ENCODE measurements around the gene PLCH1.

The PLCH1 gene

GRCh38 chr3:155602307-155602706 is 142.6 kb downstream of the PLCH1 start:
- DNase-seq = no peak

- no peak for DNase-seq
These were observed 146.2 kb downstream of the PLCH1 start for GRCh38 chr3:155598671-155599070.

DNA sequence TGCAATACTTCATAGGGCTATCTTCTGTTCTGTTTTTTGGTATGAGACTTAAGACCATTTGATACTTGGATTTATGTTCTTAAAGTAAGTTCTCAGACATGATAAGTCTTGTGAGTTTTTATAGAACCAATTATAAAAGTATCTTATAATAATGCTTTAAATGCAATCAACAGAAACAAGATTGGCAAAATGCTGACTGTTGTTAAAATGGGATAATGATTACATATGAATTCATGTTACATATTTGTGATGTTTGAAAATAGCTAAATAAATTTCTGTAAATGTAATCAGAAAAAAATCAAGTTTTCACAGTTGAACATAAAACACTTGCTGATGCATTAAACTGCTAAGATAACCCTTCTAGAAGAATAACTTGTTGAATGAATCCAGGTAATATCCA is 148.3 kb downstream of the PLCH1 start:
- DNase-seq = no peak

DNA sequence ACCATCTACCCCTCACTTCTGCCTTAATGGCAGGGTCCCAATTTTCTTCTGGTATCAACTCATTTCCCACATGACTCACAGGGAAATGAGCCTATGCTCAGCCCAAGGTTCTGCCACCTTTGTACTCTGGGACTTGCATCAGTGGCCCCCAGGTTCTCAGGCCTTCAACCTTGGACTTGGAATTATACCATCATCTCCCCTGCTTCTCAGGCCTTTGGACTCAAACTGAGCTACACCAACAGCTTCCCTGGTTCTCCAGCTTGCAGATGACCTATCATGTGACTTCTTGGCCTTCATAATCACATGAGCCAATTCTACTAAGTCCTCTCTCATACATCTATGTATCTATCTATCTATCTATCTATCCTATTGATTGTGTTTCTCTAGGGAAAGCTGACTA is 149.5 kb downstream of the PLCH1 start:
- no peak for DNase-seq

GRCh38 chr3:155594526-155595187 is 150.2 kb downstream of the PLCH1 start:
- DNase-seq = no peak

GRCh38 chr3:155587581-155587980 is 157.3 kb downstream of the PLCH1 start:
- no peak for DNase-seq

DNA sequence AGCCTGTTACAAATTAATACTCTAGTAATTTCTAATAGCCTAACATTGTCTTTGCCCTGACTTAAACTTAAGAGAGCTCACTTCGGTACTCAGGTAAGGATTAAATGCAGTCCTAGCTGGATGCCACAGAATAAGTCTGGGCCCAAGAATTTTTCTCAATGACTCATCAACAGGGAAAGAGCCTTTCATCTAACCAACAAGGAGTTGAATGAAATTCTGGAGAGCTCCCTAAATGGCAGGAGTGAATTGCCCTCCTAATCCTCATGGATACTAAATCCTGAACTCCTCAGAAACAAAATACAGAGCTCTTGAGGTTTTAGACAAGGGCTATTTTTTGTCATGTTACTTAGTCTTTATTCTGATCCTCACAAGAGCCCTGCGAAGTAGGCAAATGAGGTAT is 159.5 kb downstream of the PLCH1 start:
- no peak for DNase-seq

DNA sequence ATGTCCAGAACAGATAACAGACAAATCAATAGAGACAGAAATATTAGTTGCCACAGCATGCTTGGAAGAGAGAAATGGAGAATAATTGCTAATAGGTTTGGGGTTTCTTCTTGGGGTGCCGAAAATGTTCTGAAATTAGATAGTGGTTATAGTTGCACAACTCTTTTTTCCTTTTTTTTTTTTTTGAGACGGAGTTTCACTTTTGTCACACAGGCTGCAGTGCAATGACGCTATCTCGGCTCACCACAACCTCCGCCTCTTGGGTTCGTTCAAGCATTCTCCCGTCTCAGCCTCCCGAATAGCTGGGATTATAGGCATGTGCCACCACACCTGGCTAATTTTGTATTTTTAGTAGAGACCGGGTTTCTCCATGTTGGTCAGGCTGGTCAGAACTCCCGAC is 163.3 kb downstream of the PLCH1 start:
- DNase-seq = no peak

DNA sequence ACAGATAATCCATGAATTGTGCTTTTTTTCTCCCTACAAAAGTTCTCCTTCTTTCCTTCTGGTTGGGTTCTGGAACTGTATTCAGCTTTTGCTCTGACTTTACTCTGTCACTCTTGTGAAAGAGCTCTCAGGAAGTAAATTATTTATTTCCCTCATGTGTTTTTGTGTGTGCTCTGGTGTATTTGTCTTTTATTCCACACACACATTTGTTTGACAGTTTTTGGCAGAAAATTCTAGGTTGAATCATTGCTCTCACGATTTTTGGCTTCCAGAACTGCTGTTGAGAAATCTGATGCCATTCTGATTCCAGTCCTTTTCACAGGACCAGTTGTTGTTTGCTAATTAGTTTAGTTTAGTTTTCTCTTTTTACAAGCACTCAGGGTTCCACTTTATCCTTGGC is 172.8 kb downstream of the PLCH1 start:
- DNase-seq = no peak

DNA sequence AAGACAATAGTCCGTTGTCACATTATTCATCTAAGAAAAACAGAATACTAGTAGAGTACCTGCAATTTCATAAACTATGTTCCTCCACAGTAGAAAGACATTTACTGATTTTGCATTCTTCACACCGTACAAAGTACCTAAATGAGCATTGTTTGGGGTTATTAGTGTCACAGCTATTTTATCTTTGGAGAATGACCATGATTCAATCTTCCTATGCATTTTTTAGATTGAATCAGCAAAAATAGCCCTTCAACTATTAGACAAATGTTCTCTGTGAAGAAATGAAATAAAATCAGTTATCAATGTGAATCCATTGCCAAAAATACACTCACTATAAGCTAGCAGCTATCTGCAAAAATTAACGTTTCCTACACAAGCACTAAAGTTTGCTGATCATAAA is 176.6 kb downstream of the PLCH1 start:
- no peak for DNase-seq

- DNase-seq = no peak
These were observed 184.3 kb downstream of the PLCH1 start for GRCh38 chr3:155560594-155560993.

DNA sequence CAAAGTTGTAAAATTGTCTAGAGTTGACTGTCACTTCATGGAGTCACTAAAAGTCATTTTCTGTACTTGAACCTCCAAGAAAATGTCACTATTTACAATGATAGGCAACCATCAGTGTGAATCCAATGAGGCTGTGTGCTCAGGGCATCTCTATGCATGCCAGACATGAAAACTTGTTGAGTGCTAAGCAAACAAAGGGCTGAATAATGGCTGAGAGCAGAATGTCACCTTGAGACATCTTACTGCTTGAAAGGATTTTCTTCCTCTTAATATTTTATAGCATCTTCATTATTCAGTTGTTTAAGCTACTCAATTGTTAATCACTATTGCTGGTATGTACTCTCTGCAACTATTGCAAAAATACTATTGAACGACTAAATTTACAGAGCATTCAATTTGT is 184.7 kb downstream of the PLCH1 start:
- no peak for DNase-seq

GRCh38 chr3:155556531-155556930 is 188.3 kb downstream of the PLCH1 start:
- no peak for DNase-seq

- DNase-seq = no peak
These were observed 189.3 kb downstream of the PLCH1 start for GRCh38 chr3:155555479-155556060.

- DNase-seq = no peak
These were observed 190.0 kb downstream of the PLCH1 start for GRCh38 chr3:155554777-155555451.

GRCh38 chr3:155553780-155554179 is 191.1 kb downstream of the PLCH1 start:
- no peak for DNase-seq

DNA sequence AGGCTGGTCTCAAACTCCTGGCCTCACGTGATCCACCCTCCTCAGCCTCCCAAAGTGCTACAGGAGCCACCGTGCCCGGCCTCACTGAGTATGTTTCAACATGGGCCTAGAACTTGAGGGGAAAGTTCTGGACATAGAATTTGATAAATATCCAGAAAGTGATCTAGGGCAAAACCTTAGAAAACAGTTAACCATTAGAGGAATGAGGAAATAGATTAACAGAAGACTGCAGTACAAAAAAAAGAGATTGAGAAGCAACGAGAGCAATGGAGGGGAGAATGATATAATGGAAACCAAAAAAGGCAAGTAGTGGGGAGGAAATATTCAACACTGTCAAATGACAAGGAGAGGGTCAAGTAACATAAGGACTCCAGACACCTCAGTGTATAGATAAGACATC is 191.5 kb downstream of the PLCH1 start:
- DNase-seq = no peak

DNA sequence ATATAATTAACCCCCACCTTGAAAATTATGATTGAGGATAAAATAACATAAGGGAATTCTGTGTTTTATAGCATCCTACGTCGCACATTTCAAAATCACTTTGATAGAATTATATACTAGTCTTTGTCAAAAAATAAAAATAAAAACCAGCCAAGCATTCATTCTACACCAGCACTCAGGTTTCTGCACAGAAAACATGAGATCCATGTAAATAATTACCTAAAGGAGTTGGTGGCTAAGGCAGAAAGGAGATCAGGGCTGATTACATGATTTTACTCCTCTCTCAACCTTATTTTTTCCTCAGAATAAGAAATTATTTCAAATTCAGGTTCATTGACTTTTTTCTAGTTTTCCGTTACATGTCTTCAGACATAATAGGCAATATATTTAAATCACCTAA is 194.5 kb downstream of the PLCH1 start:
- no peak for DNase-seq

- no peak for DNase-seq
These were observed 195.8 kb downstream of the PLCH1 start for GRCh38 chr3:155549087-155549486.

DNA sequence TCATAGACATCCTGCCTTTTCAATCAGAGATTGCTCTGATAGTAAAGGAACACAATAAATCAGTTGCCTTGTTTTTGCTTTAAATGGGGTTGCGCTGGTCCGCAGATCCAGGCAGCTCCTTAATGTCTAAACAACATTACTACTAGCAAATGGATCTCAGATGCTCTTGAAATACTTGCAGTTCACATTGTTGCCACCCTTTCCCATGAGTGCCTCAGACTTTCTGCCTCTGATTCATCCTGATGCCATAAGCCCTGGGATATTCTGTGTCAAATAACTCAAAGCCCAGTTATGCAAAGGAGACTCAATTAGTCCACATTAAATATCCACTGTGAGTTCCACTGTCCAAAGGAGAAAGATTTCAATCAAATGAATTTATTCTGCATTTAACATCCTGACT is 196.7 kb downstream of the PLCH1 start:
- DNase-seq = no peak

DNA sequence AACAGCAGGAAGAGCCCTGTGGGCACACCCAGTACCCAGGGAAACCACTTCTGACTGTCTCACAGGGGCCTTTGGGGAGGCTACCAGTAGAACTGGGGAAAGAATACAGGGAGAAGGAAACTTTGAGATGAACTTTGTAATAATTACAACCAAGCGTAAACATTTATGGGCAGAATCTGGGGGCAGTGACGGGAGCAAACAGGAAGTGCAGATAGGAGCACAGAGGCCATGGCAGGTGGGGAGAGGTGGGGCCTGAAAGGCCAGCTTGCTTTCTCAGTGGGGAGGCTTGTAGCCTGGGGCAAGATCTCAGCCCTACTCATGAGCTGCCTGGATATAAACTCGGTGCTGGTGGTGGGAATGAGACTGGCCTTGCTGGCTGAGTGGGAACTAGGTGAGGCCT is 209.8 kb downstream of the PLCH1 start:
- DNase-seq = no peak

- no peak for DNase-seq
These were observed 216.3 kb downstream of the PLCH1 start for GRCh38 chr3:155528579-155528978.

DNA sequence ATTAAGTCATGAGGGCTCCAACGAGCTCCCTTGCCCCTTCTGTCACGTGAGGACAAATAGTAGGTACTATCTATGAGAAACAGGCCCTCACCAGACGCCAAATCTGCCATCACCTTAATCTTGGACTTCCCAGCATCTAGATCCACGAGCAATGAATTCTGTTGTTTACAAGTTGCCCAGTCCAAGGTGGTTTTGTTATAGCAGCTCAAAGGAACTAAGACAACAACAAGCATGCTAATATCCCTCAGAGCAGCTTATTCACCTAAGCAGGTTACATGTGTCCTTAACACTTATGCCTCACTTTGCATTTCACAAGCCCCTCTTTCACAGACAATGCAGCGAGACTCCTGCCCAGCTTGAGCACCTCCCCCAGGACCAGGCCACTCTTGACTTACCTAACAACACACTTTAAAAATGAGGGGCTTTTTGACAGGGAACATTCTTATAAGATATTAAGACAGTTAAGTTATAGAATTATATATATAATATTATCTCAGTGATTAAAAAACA is 219.5 kb downstream of the PLCH1 start:
- no peak for DNase-seq

DNA sequence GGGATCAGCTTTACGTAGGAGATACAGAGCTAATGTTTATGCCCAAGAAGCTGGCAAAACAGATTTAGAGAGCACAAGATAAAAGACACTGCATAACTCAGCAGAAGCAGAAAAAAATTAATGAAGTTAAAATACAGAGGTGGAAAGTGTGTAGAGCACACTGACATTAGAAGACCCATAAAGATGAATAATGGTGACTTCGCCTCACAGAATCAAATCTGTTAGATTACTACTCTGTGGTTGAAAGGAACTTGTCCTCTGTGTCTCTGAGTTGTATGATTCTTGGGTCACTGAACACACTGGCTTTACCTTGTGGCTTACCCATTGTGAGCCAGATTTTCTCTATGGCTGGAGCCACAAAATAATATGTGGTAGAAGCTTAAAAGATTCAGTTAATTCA is 224.4 kb downstream of the PLCH1 start:
- DNase-seq = no peak
